Mammary epithelial cell (primary cell): ENCODE data around the gene ACVR1.

ENCODE experiments used
- CTCF ChIP-seq, 2 donors: IDR thresholded peaks in 1 of 2; conservative IDR thresholded peaks in 1 of 2; 2 replicates each; pipeline ENCODE4 v1.5.1; 2011 to 2012; ENCODE audit warnings: inconsistent platforms in 2 of 2, low read length in 2 of 2, mild to moderate bottlenecking in 2 of 2, control low read depth in 1 of 2, low read depth in 1 of 2; ENCODE audit not compliant: insufficient read depth in 1 of 2; ENCODE audit errors: extremely low read depth in 1 of 2
- EZH2 ChIP-seq: IDR thresholded peaks from 2 replicates; pipeline ENCODE4 v1.6.1; 2012; ENCODE audit warnings: low read length, inconsistent platforms, borderline replicate concordance

GRCh38 chr2:157782057-157782845, 93.9 kb downstream of the ACVR1 start:
- peak in 1 of 2 donors; percentile 35 for TF ChIP-seq CTCF (conservative IDR thresholded peaks at IDR 0.05 in 1 of 2, IDR thresholded peaks at IDR 0.05 in 1 of 2; ENCODE audit: extremely low read depth in 1 of 2, insufficient read depth in 1 of 2, low read depth in 1 of 2, low read length in 2 of 2)
- TF ChIP-seq EZH2 = no peak
